CD4-positive, alpha-beta T cell treated with Interleukin-10 for 1 hour (primary cell): ENCODE results near the gene SPIN4.
"Not testable (repeated sequence)": the region's sequence is repeated elsewhere in the genome, so short reads cannot be mapped to it uniquely, and the experiment has no call there.

ENCODE experiments used
- DNase-seq: peaks from one replicate; pipeline ENCODE4 v3.0.0-alpha.2; 2020

SPIN4 gene

DNA sequence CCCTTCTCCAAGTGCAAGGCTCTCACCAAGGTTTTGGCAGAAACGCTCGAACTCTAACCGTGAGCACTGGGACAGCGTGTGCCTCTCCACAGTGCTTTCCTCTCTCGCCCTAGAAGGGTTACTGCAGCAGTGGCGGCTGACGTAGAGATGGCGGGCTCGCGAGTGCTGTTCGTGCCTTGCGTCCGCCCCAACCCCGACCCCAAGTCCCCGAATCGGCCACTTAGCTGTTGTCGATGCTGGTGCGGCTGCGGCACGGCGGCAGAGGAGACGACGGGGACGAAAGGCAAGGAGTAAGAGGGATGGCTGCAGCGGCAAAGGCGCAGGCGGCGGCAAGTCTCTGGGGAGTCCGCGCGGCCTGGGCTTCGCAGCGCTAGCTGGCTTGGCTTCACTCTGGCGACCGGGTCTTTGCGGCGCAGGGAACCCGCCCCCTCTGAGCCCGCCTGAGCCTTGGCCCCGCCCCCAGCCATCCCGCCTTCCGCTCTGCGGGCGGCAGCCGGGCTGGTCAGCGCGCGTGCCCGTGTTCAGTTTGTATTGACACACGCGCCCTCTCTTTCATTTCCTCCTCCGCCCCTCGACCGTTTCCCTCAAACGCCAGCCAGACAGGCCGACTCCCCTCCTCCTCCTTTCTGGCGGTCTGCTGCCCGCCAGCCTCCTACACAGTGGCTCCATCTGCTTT lies at the start of gene SPIN4:
Gene SPIN4 (minus strand): TSS at position 392 of the 676 bp plus-strand sequence. CDS start 513 bp downstream, outside the sequence.
- DNase-seq, result peak; percentile 67

DNA sequence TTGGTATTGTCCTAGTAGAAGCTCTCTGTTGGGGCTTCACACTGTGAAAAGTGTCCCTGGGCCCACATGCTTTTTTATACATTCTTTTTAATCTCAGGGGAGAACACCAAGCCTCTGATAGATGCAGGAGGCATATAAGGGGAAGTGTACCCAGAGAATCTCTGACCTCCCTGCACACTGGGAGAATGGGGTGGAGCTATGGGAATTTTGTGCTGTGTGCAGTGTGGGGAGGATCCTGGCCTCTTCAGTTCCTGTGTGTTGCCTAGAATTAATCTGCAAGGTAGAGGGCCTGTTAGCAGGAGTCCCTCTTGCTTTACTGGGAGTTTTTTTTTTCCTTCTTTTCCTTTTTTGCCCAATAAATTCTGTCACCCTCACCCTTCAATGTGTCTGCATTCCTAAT lies 49.2 kb upstream of the SPIN4 start:
- no peak for DNase-seq

DNA sequence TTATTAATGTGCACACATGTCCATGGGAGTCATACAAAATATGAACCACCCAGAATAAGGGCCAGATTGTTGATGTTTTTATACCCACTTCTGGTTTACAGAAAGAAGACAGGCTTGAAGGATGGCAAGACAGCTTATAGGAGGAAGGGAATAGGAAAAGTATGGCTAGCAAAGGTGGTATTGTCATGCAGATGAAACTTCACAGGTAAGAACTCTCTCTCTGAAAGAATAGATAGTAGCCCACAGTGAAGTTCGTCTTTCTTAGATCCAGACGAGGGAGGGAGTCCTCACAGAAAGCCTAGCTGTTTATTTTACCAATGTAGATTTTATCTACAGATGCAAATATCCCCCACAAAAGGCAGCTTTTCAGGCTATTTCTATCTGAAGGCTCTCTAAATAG lies 43.7 kb upstream of the SPIN4 start:
- no peak for DNase-seq

DNA sequence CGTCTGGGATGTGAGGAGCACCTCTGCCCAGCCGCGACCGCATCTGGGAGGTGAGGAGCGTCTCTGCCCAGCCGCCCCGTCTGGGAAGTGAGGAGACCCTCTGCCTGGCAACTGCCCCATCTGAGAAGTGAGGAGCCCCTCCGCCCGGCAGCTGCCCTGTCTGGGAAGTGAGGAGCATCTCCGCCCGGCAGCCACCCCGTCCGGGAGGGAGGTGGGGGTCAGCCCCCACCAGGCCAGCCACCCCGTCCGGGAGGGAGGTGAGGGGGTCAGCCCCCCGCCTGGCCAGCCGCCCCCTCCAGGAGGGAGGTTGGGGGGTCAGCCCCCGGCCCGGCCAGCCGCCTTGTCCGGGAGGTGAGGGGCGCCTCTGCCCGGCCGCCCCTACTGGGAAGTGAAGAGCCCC lies 42.0 kb upstream of the SPIN4 start:
- not testable (repeated sequence) for DNase-seq

DNA sequence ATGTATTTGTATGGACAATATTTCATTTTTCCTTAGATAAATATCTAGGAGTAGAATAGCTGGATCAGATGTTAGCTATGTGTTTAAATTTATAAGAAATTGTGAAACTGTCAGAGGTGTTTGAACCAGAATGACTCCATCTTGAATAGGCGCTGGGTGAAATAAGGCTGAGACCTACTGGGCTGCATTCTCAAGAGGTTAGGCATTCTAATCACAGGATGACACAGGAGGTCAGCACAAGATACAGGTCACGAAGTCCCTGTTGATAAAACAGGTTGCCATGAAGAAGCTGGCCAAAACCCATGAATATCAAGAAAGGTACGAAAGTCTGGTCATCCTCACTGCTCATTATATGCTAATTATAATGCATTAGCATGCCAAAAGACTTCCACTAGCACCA lies 36.3 kb upstream of the SPIN4 start:
- DNase-seq, result no peak

- not testable (repeated sequence) for DNase-seq
Observed at GRCh38 chrX:63384263-63384662, 33.1 kb upstream of the SPIN4 start.

DNA sequence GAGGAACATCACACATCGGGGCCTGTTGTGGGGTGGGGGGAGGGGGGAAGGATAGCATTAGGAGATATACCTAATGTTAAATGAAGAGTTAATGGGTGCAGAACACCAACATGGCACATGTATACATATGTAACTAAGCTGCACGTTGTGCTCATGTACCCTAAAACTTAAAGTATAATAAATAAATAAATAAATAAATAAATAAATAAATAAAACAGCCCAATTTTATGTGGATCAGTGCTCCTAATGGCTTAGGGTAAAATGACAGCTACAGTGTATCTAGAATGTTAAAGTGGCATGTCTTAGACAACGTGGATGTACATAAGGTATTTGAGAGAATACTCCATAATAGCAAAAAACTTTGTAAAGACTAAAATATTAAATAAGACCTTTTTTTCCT lies 21.9 kb upstream of the SPIN4 start:
- DNase-seq, result not testable (repeated sequence)

- DNase-seq, result not testable (repeated sequence)
Observed at GRCh38 chrX:63367699-63368098, 16.6 kb upstream of the SPIN4 start.

GRCh38 chrX:63363788-63364187 lies 12.7 kb upstream of the SPIN4 start:
- DNase-seq, result no peak

DNA sequence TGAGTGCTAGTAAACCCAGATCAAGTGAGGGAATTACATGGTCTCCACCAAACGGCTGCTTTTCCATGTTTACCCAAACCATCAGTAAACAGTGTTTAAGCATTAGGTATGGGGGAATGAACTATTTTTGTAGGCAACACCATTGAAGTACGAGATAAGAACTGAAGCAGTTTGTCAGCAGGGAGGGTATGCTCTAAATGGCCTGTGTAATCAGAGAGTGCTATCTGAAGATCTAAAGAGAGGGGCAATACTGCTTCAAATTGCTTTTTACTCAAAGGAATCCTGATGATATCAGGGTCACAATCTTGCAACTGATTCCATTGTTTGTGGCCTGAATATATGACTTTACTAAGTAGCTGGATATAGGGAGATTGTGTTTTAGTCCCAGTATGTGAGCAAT lies 10.4 kb upstream of the SPIN4 start:
- DNase-seq, result no peak

GRCh38 chrX:63354484-63354883 lies 3.4 kb upstream of the SPIN4 start:
- no peak for DNase-seq

- peak; percentile 15 for DNase-seq
Observed at GRCh38 chrX:63350465-63350877, 661 bp downstream of the SPIN4 start.

GRCh38 chrX:63349307-63349706 lies 1.8 kb downstream of the SPIN4 start:
- no peak for DNase-seq

- DNase-seq, result no peak
Observed at GRCh38 chrX:63330681-63331080, 20.5 kb downstream of the SPIN4 start.

DNA sequence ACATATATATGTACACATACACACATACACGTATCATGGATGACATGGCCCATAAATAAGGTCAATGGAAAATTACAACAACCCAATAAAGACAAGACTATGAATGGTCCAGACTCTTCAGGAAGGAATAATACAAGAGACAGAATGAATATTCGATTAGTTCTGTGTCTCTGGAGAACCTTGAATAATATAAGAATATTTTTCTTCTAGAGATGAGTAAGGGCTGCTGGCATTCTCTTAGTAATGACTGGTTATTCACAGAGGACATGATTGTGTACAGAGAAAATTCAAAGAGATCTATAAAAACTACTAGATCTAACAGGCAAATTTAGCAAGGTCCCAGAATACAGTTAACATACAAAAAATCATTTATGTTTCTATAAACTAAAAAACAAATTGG lies 23.3 kb downstream of the SPIN4 start:
- no peak for DNase-seq

GRCh38 chrX:63299596-63299995 lies 51.5 kb downstream of the SPIN4 start:
- no peak for DNase-seq
